K562 (cell line): ENCODE results near the gene GLYATL3.

Experiments used
- BACH1 ChIP-seq: fragments of 200-800 bp; sonication (Bioruptor generic); IDR thresholded peaks from 2 replicates; pipeline ENCODE4 v1.6.1; 2016; ENCODE audit warnings: missing genetic modification characterization, missing compliant biosample characterization
- ELF4 ChIP-seq: fragments of 450-650 bp; formaldehyde crosslinking; IDR thresholded peaks from 2 replicates; pipeline ENCODE4 v1.4.0; 2022; ENCODE audit warnings: missing genetic modification characterization
- FOXK1 ChIP-seq: sonication (generic); formaldehyde crosslinking; IDR thresholded peaks from 2 replicates; pipeline ENCODE4 v1.8.0; 2022; ENCODE audit warnings: missing genetic modification reagents, mild to moderate bottlenecking, borderline replicate concordance
- MAFK ChIP-seq: IDR thresholded peaks from 2 replicates; pipeline ENCODE4 v1.6.1; 2011; ENCODE audit warnings: low read length, improper control_type of control experiment
- NFRKB ChIP-seq: fragments of 450-650 bp; IDR thresholded peaks from 2 replicates; pipeline ENCODE4 v1.6.1; 2016; ENCODE audit warnings: low read depth
- PHF21A ChIP-seq: fragments of 450-650 bp; IDR thresholded peaks from 2 replicates; pipeline ENCODE4 v1.6.1; 2017; ENCODE audit warnings: low read depth, borderline replicate concordance
- SMAD2 ChIP-seq: fragments of 150-350 bp; IDR thresholded peaks from 2 replicates; pipeline ENCODE4 v1.6.1; 2014; ENCODE audit warnings: low read depth, mild to moderate bottlenecking, low read length
- TAF15 ChIP-seq: fragments of 200-400 bp; formaldehyde crosslinking; IDR thresholded peaks from 2 replicates; pipeline ENCODE4 v1.6.1; 2017; ENCODE audit warnings: mild to moderate bottlenecking, low read depth, low read length, moderate library complexity
- XRCC4 ChIP-seq: IDR thresholded peaks from one replicate; pipeline ENCODE4 v1.6.1; 2011; ENCODE audit not compliant: insufficient read depth, insufficient read length; ENCODE audit errors: extremely low read depth
- ZC3H8 ChIP-seq: fragments of 450-650 bp; IDR thresholded peaks from 2 replicates; pipeline ENCODE4 v1.6.1; 2017
- ZNF217 ChIP-seq: sonication (generic); formaldehyde crosslinking; IDR thresholded peaks from 2 replicates; pipeline ENCODE4 v1.8.0; 2022; ENCODE audit warnings: mild to moderate bottlenecking, missing genetic modification reagents
- ZNF263 ChIP-seq: sonication (generic); formaldehyde crosslinking; IDR thresholded peaks from 2 replicates; pipeline ENCODE4 v1.8.0; 2022; ENCODE audit warnings: mild to moderate bottlenecking, missing genetic modification reagents, borderline replicate concordance
- TF ChIP-seq, protein P1 (sequence below): sonication (generic); formaldehyde crosslinking; IDR thresholded peaks from 2 replicates; pipeline ENCODE4 v1.8.1; 2023; ENCODE audit warnings: mild to moderate bottlenecking, missing genetic modification reagents
- TF ChIP-seq, protein P2 (sequence below): sonication (generic); formaldehyde crosslinking; IDR thresholded peaks from 2 replicates; pipeline ENCODE4 v1.8.0; 2022; ENCODE audit warnings: missing genetic modification reagents, mild to moderate bottlenecking, borderline replicate concordance

- no peak for TF ChIP-seq ZC3H8
- no peak for TF ChIP-seq XRCC4
- TF ChIP-seq BACH1 (tag) = no peak
- no peak for TF ChIP-seq FOXK1
- no peak for TF ChIP-seq PHF21A
- TF ChIP-seq ELF4 = no peak
- no peak for TF ChIP-seq TAF15
- no peak for TF ChIP-seq ZNF217 (CRISPR knock-in tag)
- TF ChIP-seq MAFK = no peak
- TF ChIP-seq ZNF263 = no peak
- no peak for TF ChIP-seq NFRKB
- no peak for TF ChIP-seq SMAD2
- TF ChIP-seq, protein P1, sequence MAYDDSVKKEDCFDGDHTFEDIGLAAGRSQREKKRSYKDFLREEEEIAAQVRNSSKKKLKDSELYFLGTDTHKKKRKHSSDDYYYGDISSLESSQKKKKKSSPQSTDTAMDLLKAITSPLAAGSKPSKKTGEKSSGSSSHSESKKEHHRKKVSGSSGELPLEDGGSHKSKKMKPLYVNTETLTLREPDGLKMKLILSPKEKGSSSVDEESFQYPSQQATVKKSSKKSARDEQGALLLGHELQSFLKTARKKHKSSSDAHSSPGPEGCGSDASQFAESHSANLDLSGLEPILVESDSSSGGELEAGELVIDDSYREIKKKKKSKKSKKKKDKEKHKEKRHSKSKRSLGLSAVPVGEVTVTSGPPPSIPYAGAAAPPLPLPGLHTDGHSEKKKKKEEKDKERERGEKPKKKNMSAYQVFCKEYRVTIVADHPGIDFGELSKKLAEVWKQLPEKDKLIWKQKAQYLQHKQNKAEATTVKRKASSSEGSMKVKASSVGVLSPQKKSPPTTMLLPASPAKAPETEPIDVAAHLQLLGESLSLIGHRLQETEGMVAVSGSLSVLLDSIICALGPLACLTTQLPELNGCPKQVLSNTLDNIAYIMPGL (CRISPR knock-in tag) = no peak
- TF ChIP-seq, protein P2, sequence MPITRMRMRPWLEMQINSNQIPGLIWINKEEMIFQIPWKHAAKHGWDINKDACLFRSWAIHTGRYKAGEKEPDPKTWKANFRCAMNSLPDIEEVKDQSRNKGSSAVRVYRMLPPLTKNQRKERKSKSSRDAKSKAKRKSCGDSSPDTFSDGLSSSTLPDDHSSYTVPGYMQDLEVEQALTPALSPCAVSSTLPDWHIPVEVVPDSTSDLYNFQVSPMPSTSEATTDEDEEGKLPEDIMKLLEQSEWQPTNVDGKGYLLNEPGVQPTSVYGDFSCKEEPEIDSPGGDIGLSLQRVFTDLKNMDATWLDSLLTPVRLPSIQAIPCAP (CRISPR knock-in tag) = no peak
These were observed 51.5 kb downstream of the GLYATL3 start for GRCh38 chr6:49551078-49551865.
